ENCODE measurements around the gene PCDHB3. TPM values are rescaled to one million over a fixed set of nuclear protein-coding genes. Genes with fewer than 3 reads are reported as not detected.

Gene PCDHB3
- total and polyA plus RNA-seq, 2 of the 4 experiments (the other 2 are of a cell fraction), result 0.12 to 0.18 TPM

Other genes starting within 250 kb of the PCDHB3 start
- under 0.01 TPM in 2 replicates for gene PCDHA10, start 244.6 kb upstream of the PCDHB3 start, total RNA-seq (2012; rRNA removed)
- 0.02 TPM in 1 of 2 replicates, not detected in the other for gene PCDHA10, start 244.6 kb upstream of the PCDHB3 start, polyA plus RNA-seq (2012; rRNA removed)
- gene PCDHA11, start 231.5 kb upstream of the PCDHB3 start, total RNA-seq (2012; rRNA removed), result under 0.01 TPM in 1 of 2 replicates, not detected in the other
- gene PCDHA11, start 231.5 kb upstream of the PCDHB3 start, polyA plus RNA-seq (2012; rRNA removed), result not detected in 2 replicates
- not detected in 2 replicates for gene PCDHA12, start 225.2 kb upstream of the PCDHB3 start, total RNA-seq (2012; rRNA removed)
- 0.03 TPM in 1 of 2 replicates, not detected in the other for gene PCDHA12, start 225.2 kb upstream of the PCDHB3 start, polyA plus RNA-seq (2012; rRNA removed)
- gene PCDHA13, start 218.3 kb upstream of the PCDHB3 start, total RNA-seq (2012; rRNA removed), result not detected in 2 replicates
- gene PCDHA13, start 218.3 kb upstream of the PCDHB3 start, polyA plus RNA-seq (2012; rRNA removed), result not detected in 2 replicates
- gene PCDHAC1, start 174.2 kb upstream of the PCDHB3 start, total RNA-seq (2012; rRNA removed), result under 0.01 TPM in 1 of 2 replicates, not detected in the other
- gene PCDHAC1, start 174.2 kb upstream of the PCDHB3 start, polyA plus RNA-seq (2012; rRNA removed), result not detected in 2 replicates
- gene PCDHAC2, start 134.0 kb upstream of the PCDHB3 start, total RNA-seq (2012; rRNA removed), result not detected in 2 replicates
- gene PCDHAC2, start 134.0 kb upstream of the PCDHB3 start, polyA plus RNA-seq (2012; rRNA removed), result not detected in 2 replicates
- gene PCDHB1, start 49.1 kb upstream of the PCDHB3 start, total RNA-seq (2012; rRNA removed), result not detected in 2 replicates
- gene PCDHB1, start 49.1 kb upstream of the PCDHB3 start, polyA plus RNA-seq (2012; rRNA removed), result not detected in 2 replicates
- 0.36 and 0.56 TPM in 2 replicates for gene PCDHB2, start 5.9 kb upstream of the PCDHB3 start, total RNA-seq (2012; rRNA removed)
- gene PCDHB2, start 5.9 kb upstream of the PCDHB3 start, polyA plus RNA-seq (2012; rRNA removed), result 0.46 and 0.65 TPM in 2 replicates
- gene PCDHB4, start 21.3 kb downstream of the PCDHB3 start, total RNA-seq (2012; rRNA removed), result under 0.01 TPM in 1 of 2 replicates, not detected in the other
- gene PCDHB4, start 21.3 kb downstream of the PCDHB3 start, polyA plus RNA-seq (2012; rRNA removed), result 0.03 and 0.06 TPM in 2 replicates
- 0.18 and 0.28 TPM in 2 replicates for gene PCDHB5, start 34.7 kb downstream of the PCDHB3 start, total RNA-seq (2012; rRNA removed)
- 0.32 TPM in 2 replicates for gene PCDHB5, start 34.7 kb downstream of the PCDHB3 start, polyA plus RNA-seq (2012; rRNA removed)
- under 0.01 TPM in 1 of 2 replicates, not detected in the other for gene PCDHB6, start 49.6 kb downstream of the PCDHB3 start, total RNA-seq (2012; rRNA removed)
- gene PCDHB6, start 49.6 kb downstream of the PCDHB3 start, polyA plus RNA-seq (2012; rRNA removed), result 0.07 and 0.11 TPM in 2 replicates
- gene PCDHB7, start 72.2 kb downstream of the PCDHB3 start, total RNA-seq (2012; rRNA removed), result 0.18 and 0.28 TPM in 2 replicates
- 0.27 and 0.38 TPM in 2 replicates for gene PCDHB7, start 72.2 kb downstream of the PCDHB3 start, polyA plus RNA-seq (2012; rRNA removed)
- 0.18 and 0.28 TPM in 2 replicates for gene PCDHB8, start 77.3 kb downstream of the PCDHB3 start, total RNA-seq (2012; rRNA removed)
- 0.03 and 0.07 TPM in 2 replicates for gene PCDHB8, start 77.3 kb downstream of the PCDHB3 start, polyA plus RNA-seq (2012; rRNA removed)
- gene PCDHB16, start 81.9 kb downstream of the PCDHB3 start, total RNA-seq (2012; rRNA removed), result 0.18 and 0.56 TPM in 2 replicates
- 0.36 and 0.93 TPM in 2 replicates for gene PCDHB16, start 81.9 kb downstream of the PCDHB3 start, polyA plus RNA-seq (2012; rRNA removed)
- gene PCDHB9, start 86.7 kb downstream of the PCDHB3 start, total RNA-seq (2012; rRNA removed), result under 0.01 and 0.18 TPM in 2 replicates
- 0.10 and 0.24 TPM in 2 replicates for gene PCDHB9, start 86.7 kb downstream of the PCDHB3 start, polyA plus RNA-seq (2012; rRNA removed)
- under 0.01 and 0.18 TPM in 2 replicates for gene PCDHB10, start 91.9 kb downstream of the PCDHB3 start, total RNA-seq (2012; rRNA removed)
- gene PCDHB10, start 91.9 kb downstream of the PCDHB3 start, polyA plus RNA-seq (2012; rRNA removed), result 0.19 and 0.22 TPM in 2 replicates
- under 0.01 TPM in 2 replicates for gene PCDHB11, start 99.2 kb downstream of the PCDHB3 start, total RNA-seq (2012; rRNA removed)
- 0.05 TPM in 1 of 2 replicates, not detected in the other for gene PCDHB11, start 99.2 kb downstream of the PCDHB3 start, polyA plus RNA-seq (2012; rRNA removed)
- gene PCDHB12, start 108.2 kb downstream of the PCDHB3 start, total RNA-seq (2012; rRNA removed), result under 0.01 and 0.18 TPM in 2 replicates
- 0.09 and 0.13 TPM in 2 replicates for gene PCDHB12, start 108.2 kb downstream of the PCDHB3 start, polyA plus RNA-seq (2012; rRNA removed)
- gene PCDHB13, start 113.4 kb downstream of the PCDHB3 start, total RNA-seq (2012; rRNA removed), result 0.18 and 0.28 TPM in 2 replicates
- 0.26 and 0.27 TPM in 2 replicates for gene PCDHB13, start 113.4 kb downstream of the PCDHB3 start, polyA plus RNA-seq (2012; rRNA removed)
- 0.18 and 0.28 TPM in 2 replicates for gene PCDHB14, start 122.9 kb downstream of the PCDHB3 start, total RNA-seq (2012; rRNA removed)
- gene PCDHB14, start 122.9 kb downstream of the PCDHB3 start, polyA plus RNA-seq (2012; rRNA removed), result 0.36 and 0.39 TPM in 2 replicates
- gene PCDHB15, start 144.9 kb downstream of the PCDHB3 start, total RNA-seq (2012; rRNA removed), result 0.18 and 0.28 TPM in 2 replicates
- 0.14 and 0.17 TPM in 2 replicates for gene PCDHB15, start 144.9 kb downstream of the PCDHB3 start, polyA plus RNA-seq (2012; rRNA removed)
- gene SLC25A2, start 203.6 kb downstream of the PCDHB3 start, total RNA-seq (2012; rRNA removed), result 0.28 TPM in 1 of 2 replicates, not detected in the other
- gene SLC25A2, start 203.6 kb downstream of the PCDHB3 start, polyA plus RNA-seq (2012; rRNA removed), result not detected in 2 replicates
- gene TAF7, start 220.3 kb downstream of the PCDHB3 start, total RNA-seq (2012; rRNA removed), result 51.8 and 100 TPM in 2 replicates
- 38.4 and 45.7 TPM in 2 replicates for gene TAF7, start 220.3 kb downstream of the PCDHB3 start, polyA plus RNA-seq (2012; rRNA removed)
- 0.83 and 0.90 TPM in 2 replicates for gene PCDHGA1, start 230.0 kb downstream of the PCDHB3 start, total RNA-seq (2012; rRNA removed)
- gene PCDHGA1, start 230.0 kb downstream of the PCDHB3 start, polyA plus RNA-seq (2012; rRNA removed), result 0.86 and 0.92 TPM in 2 replicates
- gene PCDHGA2, start 238.3 kb downstream of the PCDHB3 start, total RNA-seq (2012; rRNA removed), result 3.3 and 3.4 TPM in 2 replicates
- 3.6 and 4.0 TPM in 2 replicates for gene PCDHGA2, start 238.3 kb downstream of the PCDHB3 start, polyA plus RNA-seq (2012; rRNA removed)
- 1.4 and 1.7 TPM in 2 replicates for gene PCDHGA3, start 243.4 kb downstream of the PCDHB3 start, total RNA-seq (2012; rRNA removed)
- gene PCDHGA3, start 243.4 kb downstream of the PCDHB3 start, polyA plus RNA-seq (2012; rRNA removed), result 1.6 and 1.8 TPM in 2 replicates
- 3.3 and 3.6 TPM in 2 replicates for gene PCDHGB1, start 249.6 kb downstream of the PCDHB3 start, total RNA-seq (2012; rRNA removed)
- gene PCDHGB1, start 249.6 kb downstream of the PCDHB3 start, polyA plus RNA-seq (2012; rRNA removed), result 1.9 TPM in 2 replicates